Heart right ventricle (tissue), 16 donors: ENCODE measurements around the gene LLGL1. TPM values are rescaled to one million over a fixed set of nuclear protein-coding genes. Genes with fewer than 3 reads are reported as not detected.

Experiments used
- ATAC-seq, 8 donors: fragments of 200-7000 bp; cut with Tn5 transposase; one replicate each; pipeline ENCODE4 v1.9.1; 2020; ENCODE audit warnings: mild to moderate bottlenecking in 8 of 8, moderate library complexity in 8 of 8, moderate number of reproducible peaks in 1 of 8
- DNase-seq, 2 donors: peaks; one replicate each; pipeline ENCODE4 v3.0.0-alpha.2; 2020
- H3K27ac ChIP-seq, 10 donors: fragments of 200-600 bp; sonication (generic) in 2 of 10; one replicate each; pipeline versions ENCODE4 v1.5.0 to v1.8.0; 2020 to 2022; ENCODE audit warnings: mild to moderate bottlenecking in 3 of 10
- H3K27me3 ChIP-seq, 7 donors: fragments of 200-600 bp; one replicate each; pipeline ENCODE4 v1.8.0; 2021 to 2022; ENCODE audit warnings: mild to moderate bottlenecking in 2 of 7
- H3K36me3 ChIP-seq, 9 donors: fragments of 200-600 bp; sonication (generic) in 1 of 9; one replicate each; pipeline versions ENCODE4 v1.5.0 to v1.8.0; 2020 to 2022; ENCODE audit warnings: mild to moderate bottlenecking in 2 of 9
- H3K4me1 ChIP-seq, 9 donors: fragments of 200-600 bp; sonication (generic) in 1 of 9; one replicate each; pipeline versions ENCODE4 v1.5.0 to v1.8.0; 2020 to 2022; ENCODE audit warnings: mild to moderate bottlenecking in 4 of 9
- H3K4me3 ChIP-seq, 10 donors: fragments of 200-600 bp; sonication (generic) in 2 of 10; one replicate each; pipeline versions ENCODE4 v1.5.0 to v1.8.0; 2020 to 2022; ENCODE audit warnings: mild to moderate bottlenecking in 7 of 10, moderate library complexity in 2 of 10
- H3K9me3 ChIP-seq, 11 donors: fragments of 200-600 bp in 10 of 11; sonication (generic) in 2 of 11; one replicate each; pipeline versions ENCODE4 v1.5.0 to v1.8.0; 2013 to 2022; ENCODE audit warnings: mild to moderate bottlenecking in 2 of 11, control low read depth in 1 of 11, moderate library complexity in 1 of 11
- WGBS, 2 donors: extraction: QIAGEN DNeasy Blood & Tissue Kit; methylation state at CpG; one replicate each; pipeline ENCODE4 v1.1.7; 2013; ENCODE audit warnings: inconsistent platforms in 1 of 2; 5-methylcytosine and 5-hydroxymethylcytosine counted together
- intact Hi-C, 10 donors: fragments of 100-400 bp; cut with DNase I; formaldehyde crosslinking; loops; one replicate each; pipeline versions ENCODE4 v1.11.1 to v1.14.2; 2022
- polyA plus RNA-seq, 2 donors: library from polyadenylated mRNA; stranded (reverse); fragments of 200-250 nt; gene quantifications; one replicate each; pipeline ENCODE4 v1.2.3, GENCODE V29; 2013
- total RNA-seq, 10 donors: library from RNA; stranded (reverse); fragmentation: NEBNext Ultra II Directional in 3 of 10; extraction: Animal tissue kit (Norgen Biotek cat#: 25700) in 3 of 10; gene quantifications; one replicate each; pipeline versions ENCODE4 v1.2.1 to v1.2.4, GENCODE V29; 2021 to 2023
- TF ChIP-seq, protein P1 (sequence below), 9 donors: fragments of 200-600 bp; sonication (generic) in 2 of 9; IDR thresholded peaks; one replicate each; pipeline versions ENCODE4 v1.5.0 to v1.8.0; 2021 to 2022; ENCODE audit warnings: antibody characterized with exemption in 9 of 9, mild to moderate bottlenecking in 5 of 9, moderate library complexity in 1 of 9
- donor health status: Arrhythmogenic right ventricular cardiomyopathy.
- donor health status: ischemic (EF 13 %, LVEDD 7.1; RV severe dilation, severe dysfunction).
- donor health status: healthy with polysubstance abuse.
- donor health status: DM: no; HTN: yes; CAD: no.
- donor health status: DM: no; HTN: no; CAD: no.
- donor health status: ischemic (EF 25% LVEDD 6.9; RV normal size, moderate dysfunction).
- donor health status: ischemic (EF 25% LVEDD 5.7; RV mildly dilated, moderate dysfunction).
- donor health status: healthy.
- donor health status: DM: yes; HTN: yes; CAD: no.
- donor health status: Ischemic cardiomyopathy.
- donor health status: ischemic (EF 35%, LVEDD 5.7; RV mildly dilated, moderate dysfunction).
- donor health status: nonischemic (EF 11% LVEDD 7.7; RV severe dilation, severe dysfunction).
- donor health status: DM: yes; HTN: yes; CAD: no.
- donor health status: PGD.
- donor health status: ischemic (EF 29% LVEDD 5.4; RV normal size, mild dysfunction).
- donor health status: nonischemic (EF 23%, LVEDD 6.1; RV moderate dilation, normal function).

Gene LLGL1
- total and polyA plus RNA-seq, 12 donors = 5.8 to 12.4 (median 8.6) TPM

GRCh38 chr17:18280766-18281371 lies 55.4 kb downstream of the LLGL1 start:
- H3K4me1 ChIP-seq = peaks cover 0 to 11% (median 0%) of the 10 kb centered on the region in 9 donors
- 47 to 56% methylated on average over 5 of the region's 5 CpGs for WGBS, 2 donors
- DNase-seq = no peak
- peaks cover 5 to 100% (median 71%) of the 10 kb centered on the region in 9 donors for H3K36me3 ChIP-seq
- no peak overlapping the region for H3K27ac ChIP-seq
- H3K9me3 ChIP-seq = no peaks in the 10 kb centered on the region
- no peaks in the 10 kb centered on the region for H3K27me3 ChIP-seq
- intact Hi-C loops = no loop called here
- TF ChIP-seq, protein P1, sequence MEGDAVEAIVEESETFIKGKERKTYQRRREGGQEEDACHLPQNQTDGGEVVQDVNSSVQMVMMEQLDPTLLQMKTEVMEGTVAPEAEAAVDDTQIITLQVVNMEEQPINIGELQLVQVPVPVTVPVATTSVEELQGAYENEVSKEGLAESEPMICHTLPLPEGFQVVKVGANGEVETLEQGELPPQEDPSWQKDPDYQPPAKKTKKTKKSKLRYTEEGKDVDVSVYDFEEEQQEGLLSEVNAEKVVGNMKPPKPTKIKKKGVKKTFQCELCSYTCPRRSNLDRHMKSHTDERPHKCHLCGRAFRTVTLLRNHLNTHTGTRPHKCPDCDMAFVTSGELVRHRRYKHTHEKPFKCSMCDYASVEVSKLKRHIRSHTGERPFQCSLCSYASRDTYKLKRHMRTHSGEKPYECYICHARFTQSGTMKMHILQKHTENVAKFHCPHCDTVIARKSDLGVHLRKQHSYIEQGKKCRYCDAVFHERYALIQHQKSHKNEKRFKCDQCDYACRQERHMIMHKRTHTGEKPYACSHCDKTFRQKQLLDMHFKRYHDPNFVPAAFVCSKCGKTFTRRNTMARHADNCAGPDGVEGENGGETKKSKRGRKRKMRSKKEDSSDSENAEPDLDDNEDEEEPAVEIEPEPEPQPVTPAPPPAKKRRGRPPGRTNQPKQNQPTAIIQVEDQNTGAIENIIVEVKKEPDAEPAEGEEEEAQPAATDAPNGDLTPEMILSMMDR (IDR thresholded peaks at IDR 0.05) = no peak
- ATAC-seq = peak in 2 of 8 donors; percentile 20 to 31
- no peak overlapping the region for H3K4me3 ChIP-seq

- Histone ChIP-seq H3K27ac (no peak overlapping the region), H3K36me3 (peaks cover 5 to 100% (median 72%) of the 10 kb centered on the region in 9 donors), H3K9me3 (no peaks in the 10 kb centered on the region), H3K4me1 (peaks cover 0 to 11% (median 0%) of the 10 kb centered on the region in 9 donors), H3K27me3 (no peaks in the 10 kb centered on the region), H3K4me3 (no peak overlapping the region)
- DNase-seq = no peak
- TF ChIP-seq, protein P1 (IDR thresholded peaks at IDR 0.05) = no peak
- intact Hi-C loops = no loop called here
- WGBS, 2 donors = 87 to 91% methylated on average over 6 of the region's 6 CpGs
- ATAC-seq = no peak
These were observed 56.4 kb downstream of the LLGL1 start for GRCh38 chr17:18281788-18282187.

- ATAC-seq = no peak
- intact Hi-C loops = no loop called here
- Histone ChIP-seq H3K4me3 (no peak overlapping the region), H3K27ac (no peak overlapping the region), H3K9me3 (no peaks in the 10 kb centered on the region), H3K27me3 (no peaks in the 10 kb centered on the region), H3K36me3 (peaks cover 5 to 100% (median 57%) of the 10 kb centered on the region in 9 donors), H3K4me1 (peaks cover 0 to 7% (median 0%) of the 10 kb centered on the region in 9 donors)
- DNase-seq = no peak
- TF ChIP-seq, protein P1 (IDR thresholded peaks at IDR 0.05) = no peak
- WGBS, 2 donors = 97 to 98% methylated on average over 11 of the region's 11 CpGs
These were observed 59.9 kb downstream of the LLGL1 start for GRCh38 chr17:18285296-18285695.

DNA sequence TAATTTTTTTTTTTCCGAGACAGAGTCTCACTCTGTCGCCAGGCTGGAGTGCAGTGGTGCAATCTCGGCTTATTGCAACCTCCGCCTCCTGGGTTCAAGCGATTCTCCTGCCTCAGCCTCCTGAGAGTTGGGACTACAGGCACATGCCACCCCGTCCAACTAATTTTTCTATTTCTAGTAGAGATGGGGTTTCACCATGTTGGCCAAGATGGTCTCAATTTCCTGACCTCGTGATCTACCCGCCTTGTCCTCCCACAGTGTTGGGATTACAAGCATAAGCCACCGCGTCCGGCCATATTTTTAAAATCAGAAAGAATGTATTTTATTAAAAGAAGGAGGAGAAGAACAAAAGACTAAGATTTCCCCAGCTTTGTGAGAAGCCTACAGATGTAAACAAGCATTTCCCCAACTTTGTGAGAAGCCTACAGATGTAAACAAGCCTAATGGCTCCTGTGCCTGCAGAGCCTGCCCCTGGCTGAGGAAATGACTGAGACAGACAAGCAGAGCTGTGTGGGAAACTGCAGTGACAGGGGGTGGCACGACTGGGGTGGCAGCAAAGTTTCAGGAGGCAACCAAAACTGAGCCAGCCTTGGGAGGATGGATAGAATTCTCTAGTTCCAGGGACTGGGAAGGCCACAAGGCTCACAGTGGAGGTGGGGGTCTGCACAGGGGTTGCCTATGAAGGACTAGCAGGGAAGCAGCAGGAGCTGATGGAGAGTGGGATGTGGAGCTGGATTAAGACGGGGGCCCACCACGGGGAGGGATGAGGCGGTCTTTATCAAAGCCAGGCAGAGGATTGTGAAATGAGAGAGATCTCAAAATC lies 66.5 kb downstream of the LLGL1 start:
- DNase-seq (no peak), ATAC-seq (no peak)
- H3K9me3 ChIP-seq = no peaks in the 10 kb centered on the region
- H3K4me3 ChIP-seq = no peak overlapping the region
- TF ChIP-seq, protein P1 (IDR thresholded peaks at IDR 0.05) = no peak
- WGBS, 2 donors = 96% methylated on average over 15 of the region's 15 CpGs
- H3K27me3 ChIP-seq = no peaks in the 10 kb centered on the region
- no peak overlapping the region for H3K27ac ChIP-seq
- no peaks in the 10 kb centered on the region for H3K4me1 ChIP-seq
- intact Hi-C loops = no loop called here
- peaks cover 0 to 98% (median 34%) of the 10 kb centered on the region in 9 donors for H3K36me3 ChIP-seq

Other genes starting within 250 kb of the LLGL1 start
- gene ATPAF2, start 186.5 kb upstream of the LLGL1 start, total RNA-seq = 10 to 100 TPM; 32.6 to 43.5 (median 37.4) TPM
- 10 to 100 TPM; 21.5 to 55.8 TPM for gene ATPAF2, start 186.5 kb upstream of the LLGL1 start, polyA plus RNA-seq
- 10 to 100 TPM; 14.6 to 23.7 (median 17.3) TPM for gene GID4, start 186.2 kb upstream of the LLGL1 start, total RNA-seq
- gene GID4, start 186.2 kb upstream of the LLGL1 start, polyA plus RNA-seq = 1 to 10 TPM; 7.0 to 9.5 TPM
- 10 to 100 TPM; 18.1 to 23.3 (median 20.9) TPM for gene DRG2, start 137.7 kb upstream of the LLGL1 start, total RNA-seq
- gene DRG2, start 137.7 kb upstream of the LLGL1 start, polyA plus RNA-seq = 10 to 100 TPM; 28.4 to 44.3 TPM
- gene MYO15A, start 116.9 kb upstream of the LLGL1 start, total RNA-seq = under 1 TPM in 7 of 10 donors, not detected in 3; 0.11 to 0.58 (median 0.26) TPM
- 1 to 10 TPM in 1 of 2 donors, under 1 TPM in 1; 0.35 to 1.2 TPM for gene MYO15A, start 116.9 kb upstream of the LLGL1 start, polyA plus RNA-seq
- gene ALKBH5, start 41.8 kb upstream of the LLGL1 start, total RNA-seq = 100 to 1,000 TPM; 163 to 208 (median 194) TPM
- 10 to 100 TPM; 72.6 to 80.3 TPM for gene ALKBH5, start 41.8 kb upstream of the LLGL1 start, polyA plus RNA-seq
- 100 to 1,000 TPM; 207 to 356 (median 281) TPM for gene FLII, start 33.1 kb downstream of the LLGL1 start, total RNA-seq
- gene FLII, start 33.1 kb downstream of the LLGL1 start, polyA plus RNA-seq = 100 to 1,000 TPM; 366 to 469 TPM
- 10 to 100 TPM; 23.9 to 43.4 (median 33.5) TPM for gene MIEF2, start 35.0 kb downstream of the LLGL1 start, total RNA-seq
- gene MIEF2, start 35.0 kb downstream of the LLGL1 start, polyA plus RNA-seq = 10 to 100 TPM; 18.9 to 20.6 TPM
- 10 to 100 TPM in 9 of 10 donors, 1 to 10 TPM in 1; 8.2 to 15.6 (median 13.2) TPM for gene TOP3A, start 89.4 kb downstream of the LLGL1 start, total RNA-seq
- gene TOP3A, start 89.4 kb downstream of the LLGL1 start, polyA plus RNA-seq = 10 to 100 TPM in 1 of 2 donors, 1 to 10 TPM in 1; 8.5 to 10.8 TPM
- 10 to 100 TPM in 9 of 10 donors, 1 to 10 TPM in 1; 9.5 to 15.7 (median 12.0) TPM for gene SMCR8, start 89.7 kb downstream of the LLGL1 start, total RNA-seq
- gene SMCR8, start 89.7 kb downstream of the LLGL1 start, polyA plus RNA-seq = 1 to 10 TPM; 2.1 to 2.4 TPM
- gene SHMT1, start 137.9 kb downstream of the LLGL1 start, total RNA-seq = 10 to 100 TPM in 1 of 10 donors, 1 to 10 TPM in 9; 2.7 to 11.6 (median 4.9) TPM
- gene SHMT1, start 137.9 kb downstream of the LLGL1 start, polyA plus RNA-seq = 1 to 10 TPM; 7.3 to 8.4 TPM
- not detected for gene EVPLL, start 152.1 kb downstream of the LLGL1 start, total RNA-seq
- under 1 TPM in 1 of 2 donors, not detected in 1; 0.03 TPM for gene EVPLL, start 152.1 kb downstream of the LLGL1 start, polyA plus RNA-seq